Measurements from ENCODE around the gene HOXC12. TPM values are rescaled to one million over a fixed set of nuclear protein-coding genes. Genes with fewer than 3 reads are reported as not detected.

The HOXC12 gene
- polyA plus RNA-seq, 1 of the 3 experiments (the other 2 are of a cell fraction): not detected

GRCh38 chr12:53951577-53952334 is 2.9 kb upstream of the HOXC12 start:
- Histone ChIP-seq H3K27me3 (ENCODE audit: insufficient read depth) (peaks cover 99% of the 10 kb centered on the region), H3K4me3 (ENCODE audit: low read depth in 2 of 2, low read length in 1 of 2) (no peak overlapping the region), H3K27ac (ENCODE audit: low read depth in 2 of 2, low read length in 1 of 2) (no peak overlapping the region), H3K79me2 (ENCODE audit: insufficient read depth) (no peaks in the 10 kb centered on the region), H3K36me3 (replicated peaks in 1 of 2; ENCODE audit: control insufficient read depth in 1 of 2, insufficient read depth in 2 of 2, low read length in 1 of 2) (no peaks in the 10 kb centered on the region), H4K20me1 (ENCODE audit: insufficient read depth) (peaks cover 13% of the 10 kb centered on the region; the same call in 1 of the 2 replicates), H3K9ac (no peak overlapping the region), H3K9me3 (no peaks in the 10 kb centered on the region), H3K4me1 (ENCODE audit: control insufficient read depth in 1 of 2, insufficient read depth in 2 of 2, low read depth in 1 of 2, low read length in 1 of 2) (no peaks in the 10 kb centered on the region; a peak in 1 of 4 replicates), H3K9me2 (no peaks in the 10 kb centered on the region), H2AFZ (ENCODE audit: low read depth) (no peak overlapping the region), H3F3A (replicated peaks; ENCODE audit: insufficient read depth) (no peaks in the 10 kb centered on the region), H3K4me2 (no peak overlapping the region)
- ChIA-PET POLR2A (no interaction called here), CTCF (interaction anchor here (0.8 to 2.9 kb wide), 13 partner anchors 10 to 1078 kb away, joined by 3 to 11 read pairs (median 4); partner anchors contain the start of genes HOXC10 and HOXC13)
- WGBS (ENCODE audit: low lambda C conversion rate): 32% methylated on average over 34 of the region's 47 CpGs
- DNase-seq: no peak
- TF ChIP-seq PBX3 (IDR thresholded peaks at IDR 0.05) (no peak), EZH2phosphoT487 (IDR thresholded peaks at IDR 0.05; ENCODE audit: borderline replicate concordance, low read depth) (peak; percentile 73; the same call in 1 of the 2 replicates)

GRCh38 chr12:53952335-53952694 is 2.4 kb upstream of the HOXC12 start:
- H2AFZ ChIP-seq (ENCODE audit: low read depth): no peak overlapping the region
- H3K9me2 ChIP-seq: no peaks in the 10 kb centered on the region
- H3K27ac ChIP-seq (ENCODE audit: low read depth in 2 of 2, low read length in 1 of 2): no peak overlapping the region
- no peak overlapping the region for H3K4me2 ChIP-seq
- no peaks in the 10 kb centered on the region for H3F3A ChIP-seq (replicated peaks; ENCODE audit: insufficient read depth)
- no peaks in the 10 kb centered on the region for H3K36me3 ChIP-seq (replicated peaks in 1 of 2; ENCODE audit: control insufficient read depth in 1 of 2, insufficient read depth in 2 of 2, low read length in 1 of 2)
- WGBS (ENCODE audit: low lambda C conversion rate): 30% methylated on average over 13 of the region's 13 CpGs
- no peaks in the 10 kb centered on the region; a peak in 1 of 4 replicates for H3K4me1 ChIP-seq (ENCODE audit: control insufficient read depth in 1 of 2, insufficient read depth in 2 of 2, low read depth in 1 of 2, low read length in 1 of 2)
- no peaks in the 10 kb centered on the region for H3K79me2 ChIP-seq (ENCODE audit: insufficient read depth)
- H3K4me3 ChIP-seq (ENCODE audit: low read depth in 2 of 2, low read length in 1 of 2): no peak overlapping the region
- H3K27me3 ChIP-seq (ENCODE audit: insufficient read depth): peaks cover 100% of the 10 kb centered on the region
- peak; percentile 64 for DNase-seq
- H3K9me3 ChIP-seq: no peaks in the 10 kb centered on the region
- H4K20me1 ChIP-seq (ENCODE audit: insufficient read depth): peaks cover 13% of the 10 kb centered on the region; the same call in 1 of the 2 replicates
- no peak overlapping the region for H3K9ac ChIP-seq
- no peak for TF ChIP-seq RAD21 (IDR thresholded peaks at IDR 0.05; ENCODE audit: low read length)
- no peak for TF ChIP-seq IRF3 (IDR thresholded peaks at IDR 0.05; ENCODE audit: low read depth, low read length)
- TF ChIP-seq JUND (IDR thresholded peaks at IDR 0.05): no peak
- no peak for TF ChIP-seq CHD2 (IDR thresholded peaks at IDR 0.05; ENCODE audit: low read length, partially characterized antibody)
- ChIA-PET POLR2A (interaction anchor here (0.6 kb wide), 1 partner anchor 9 kb away, joined by 3 read pairs; no protein-coding TSS in a partner anchor), CTCF (interaction anchor here (0.8 to 2.9 kb wide), 13 partner anchors 9 to 427 kb away, joined by 3 to 11 read pairs (median 4); partner anchors contain the start of genes HOXC10 and HOXC13)
